WTC11 (cell line): ENCODE measurements around the gene COG6.

Experiments used
- NR1H2 ChIP-seq: sonication (generic); formaldehyde crosslinking; IDR thresholded peaks from 2 replicates; pipeline ENCODE4 v1.9.0; 2021; ENCODE audit warnings: mild to moderate bottlenecking, moderate library complexity, missing genetic modification reagents
- TF ChIP-seq, protein P1 (sequence below): fragments of 200-600 bp; IDR thresholded peaks from 2 replicates; pipeline ENCODE4 v1.8.0; 2022; ENCODE audit warnings: antibody characterized with exemption
- TF ChIP-seq, protein P2 (sequence below): fragments of 250-450 bp; sonication (Bioruptor Pico); IDR thresholded peaks from 2 replicates; pipeline ENCODE4 v1.9.0; 2021; ENCODE audit warnings: mild to moderate bottlenecking
- TF ChIP-seq, protein P3 (sequence below): sonication (generic); formaldehyde crosslinking; IDR thresholded peaks from 2 replicates; pipeline ENCODE4 v1.8.0; 2023; ENCODE audit warnings: mild to moderate bottlenecking, missing genetic modification reagents

DNA sequence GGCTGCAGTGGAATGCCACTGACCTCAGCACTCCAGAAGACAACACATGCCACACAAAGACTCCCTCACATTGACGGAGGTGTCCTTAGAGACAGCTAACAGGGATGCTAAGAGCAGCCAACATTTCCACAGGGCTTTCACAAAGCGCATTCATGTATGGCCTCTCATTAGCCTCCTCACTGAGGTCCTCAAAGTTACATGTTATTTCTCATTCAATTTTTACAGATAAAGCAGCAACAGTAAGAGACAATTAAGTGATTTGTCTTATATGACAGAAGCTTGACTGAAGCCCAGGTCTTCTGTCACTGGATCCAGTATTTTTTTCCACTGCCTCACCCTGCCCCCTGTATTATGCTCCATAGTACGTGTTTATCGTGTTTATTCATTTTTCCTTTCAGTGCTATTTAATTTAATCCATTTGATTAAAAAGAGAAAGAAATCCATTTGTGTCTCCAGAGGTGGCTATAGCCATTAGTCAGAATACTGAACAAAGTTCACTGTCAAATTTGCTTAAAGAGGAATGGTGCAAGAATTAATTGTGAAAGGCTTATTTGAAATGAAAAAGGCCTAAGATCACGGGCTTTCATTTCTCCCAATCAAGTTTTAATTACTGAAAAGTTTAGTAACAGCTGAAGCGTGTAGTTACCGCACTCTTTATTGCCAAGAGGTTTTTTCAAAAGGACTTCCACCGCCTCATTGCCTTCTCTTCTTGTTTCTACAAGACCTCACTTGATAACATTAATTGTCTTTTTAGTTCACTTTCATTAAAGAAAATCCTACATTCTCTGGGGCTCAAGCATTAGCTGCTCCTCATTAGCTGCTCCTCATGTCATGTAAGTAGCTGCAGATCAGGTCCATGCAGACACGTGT lies 115.0 kb downstream of the COG6 start:
- TF ChIP-seq, protein P1, sequence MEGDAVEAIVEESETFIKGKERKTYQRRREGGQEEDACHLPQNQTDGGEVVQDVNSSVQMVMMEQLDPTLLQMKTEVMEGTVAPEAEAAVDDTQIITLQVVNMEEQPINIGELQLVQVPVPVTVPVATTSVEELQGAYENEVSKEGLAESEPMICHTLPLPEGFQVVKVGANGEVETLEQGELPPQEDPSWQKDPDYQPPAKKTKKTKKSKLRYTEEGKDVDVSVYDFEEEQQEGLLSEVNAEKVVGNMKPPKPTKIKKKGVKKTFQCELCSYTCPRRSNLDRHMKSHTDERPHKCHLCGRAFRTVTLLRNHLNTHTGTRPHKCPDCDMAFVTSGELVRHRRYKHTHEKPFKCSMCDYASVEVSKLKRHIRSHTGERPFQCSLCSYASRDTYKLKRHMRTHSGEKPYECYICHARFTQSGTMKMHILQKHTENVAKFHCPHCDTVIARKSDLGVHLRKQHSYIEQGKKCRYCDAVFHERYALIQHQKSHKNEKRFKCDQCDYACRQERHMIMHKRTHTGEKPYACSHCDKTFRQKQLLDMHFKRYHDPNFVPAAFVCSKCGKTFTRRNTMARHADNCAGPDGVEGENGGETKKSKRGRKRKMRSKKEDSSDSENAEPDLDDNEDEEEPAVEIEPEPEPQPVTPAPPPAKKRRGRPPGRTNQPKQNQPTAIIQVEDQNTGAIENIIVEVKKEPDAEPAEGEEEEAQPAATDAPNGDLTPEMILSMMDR = no peak
- TF ChIP-seq NR1H2 (CRISPR knock-in tag) = no peak
- TF ChIP-seq, protein P2, sequence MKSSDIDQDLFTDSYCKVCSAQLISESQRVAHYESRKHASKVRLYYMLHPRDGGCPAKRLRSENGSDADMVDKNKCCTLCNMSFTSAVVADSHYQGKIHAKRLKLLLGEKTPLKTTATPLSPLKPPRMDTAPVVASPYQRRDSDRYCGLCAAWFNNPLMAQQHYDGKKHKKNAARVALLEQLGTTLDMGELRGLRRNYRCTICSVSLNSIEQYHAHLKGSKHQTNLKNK (CRISPR knock-in tag) = no peak
- TF ChIP-seq, protein P3, sequence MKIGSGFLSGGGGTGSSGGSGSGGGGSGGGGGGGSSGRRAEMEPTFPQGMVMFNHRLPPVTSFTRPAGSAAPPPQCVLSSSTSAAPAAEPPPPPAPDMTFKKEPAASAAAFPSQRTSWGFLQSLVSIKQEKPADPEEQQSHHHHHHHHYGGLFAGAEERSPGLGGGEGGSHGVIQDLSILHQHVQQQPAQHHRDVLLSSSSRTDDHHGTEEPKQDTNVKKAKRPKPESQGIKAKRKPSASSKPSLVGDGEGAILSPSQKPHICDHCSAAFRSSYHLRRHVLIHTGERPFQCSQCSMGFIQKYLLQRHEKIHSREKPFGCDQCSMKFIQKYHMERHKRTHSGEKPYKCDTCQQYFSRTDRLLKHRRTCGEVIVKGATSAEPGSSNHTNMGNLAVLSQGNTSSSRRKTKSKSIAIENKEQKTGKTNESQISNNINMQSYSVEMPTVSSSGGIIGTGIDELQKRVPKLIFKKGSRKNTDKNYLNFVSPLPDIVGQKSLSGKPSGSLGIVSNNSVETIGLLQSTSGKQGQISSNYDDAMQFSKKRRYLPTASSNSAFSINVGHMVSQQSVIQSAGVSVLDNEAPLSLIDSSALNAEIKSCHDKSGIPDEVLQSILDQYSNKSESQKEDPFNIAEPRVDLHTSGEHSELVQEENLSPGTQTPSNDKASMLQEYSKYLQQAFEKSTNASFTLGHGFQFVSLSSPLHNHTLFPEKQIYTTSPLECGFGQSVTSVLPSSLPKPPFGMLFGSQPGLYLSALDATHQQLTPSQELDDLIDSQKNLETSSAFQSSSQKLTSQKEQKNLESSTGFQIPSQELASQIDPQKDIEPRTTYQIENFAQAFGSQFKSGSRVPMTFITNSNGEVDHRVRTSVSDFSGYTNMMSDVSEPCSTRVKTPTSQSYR (CRISPR knock-in tag) = no peak
